CD4-positive, alpha-beta T cell (primary cell): ENCODE measurements around the gene LPGAT1. TPM values are rescaled to one million over a fixed set of nuclear protein-coding genes. Genes with fewer than 3 reads are reported as not detected.

ENCODE experiments used
- ATAC-seq: fragments of 200-7000 bp; cut with Tn5 transposase; one replicate; pipeline ENCODE4 v1.10.0; 2022; ENCODE audit warnings: mild to moderate bottlenecking; ENCODE audit not compliant: poor library complexity
- CTCF ChIA-PET: fragments of 350-600 bp; sonication (Branson Sonifier 250); formaldehyde crosslinking; loops from one replicate; lab custom pipeline; 2021; ENCODE audit warnings: antibody characterized with exemption, inconsistent platforms; lab: Charles Lee
- POLR2A ChIA-PET: fragments of 350-600 bp; sonication (Branson Sonifier 250); formaldehyde crosslinking; loops from one replicate; lab custom pipeline; 2021; ENCODE audit warnings: antibody characterized with exemption, inconsistent platforms; lab: Charles Lee
- DNase-seq, 14 experiments: peaks; one replicate each; pipeline ENCODE4 v3.0.0-alpha.2; 2013 to 2020; ENCODE audit warnings: mixed read lengths in 2 of 14
- H3K27ac ChIP-seq, 2 donors: one replicate each; pipeline versions ENCODE4 v1.5.1 to v1.7.0; 2013; ENCODE audit warnings: low read length in 2 of 2, low read depth in 1 of 2, mild to moderate bottlenecking in 1 of 2
- H3K27me3 ChIP-seq, 2 experiments: 1 replicate in 1 of 2; 2 replicates in 1 of 2; pipeline versions ENCODE4 v1.6.1 to v1.7.0; 2013; ENCODE audit warnings: low read length in 2 of 2, control low read depth in 1 of 2, mild to moderate bottlenecking in 1 of 2, moderate library complexity in 1 of 2; ENCODE audit not compliant: insufficient read depth in 2 of 2, control insufficient read depth in 1 of 2
- H3K36me3 ChIP-seq: one replicate; pipeline ENCODE4 v1.6.1; 2013; ENCODE audit warnings: low read length, control low read depth; ENCODE audit not compliant: insufficient read depth
- H3K4me1 ChIP-seq: one replicate; pipeline ENCODE4 v1.6.1; 2013; ENCODE audit warnings: low read length, control low read depth; ENCODE audit not compliant: insufficient read depth
- H3K4me3 ChIP-seq: one replicate; pipeline ENCODE4 v1.5.1; 2013; ENCODE audit warnings: mild to moderate bottlenecking, low read length, moderate library complexity
- H3K9me3 ChIP-seq, 2 experiments: 1 replicate in 1 of 2; 2 replicates in 1 of 2; pipeline versions ENCODE4 v1.6.1 to v1.7.0; 2013; ENCODE audit warnings: low read length in 2 of 2, mild to moderate bottlenecking in 2 of 2, control low read depth in 1 of 2, moderate library complexity in 1 of 2; ENCODE audit not compliant: control insufficient read depth in 1 of 2, insufficient read depth in 1 of 2
- H3K27ac Mint-ChIP-seq: one replicate; pipeline ENCODE4 v1.8.0; 2020; ENCODE audit warnings: mixed read lengths
- H3K27me3 Mint-ChIP-seq: one replicate; pipeline ENCODE4 v1.8.0; 2021; ENCODE audit warnings: mixed read lengths
- H3K36me3 Mint-ChIP-seq: one replicate; pipeline ENCODE4 v1.8.0; 2021; ENCODE audit warnings: low read depth, mixed read lengths
- H3K4me1 Mint-ChIP-seq: one replicate; pipeline ENCODE4 v1.8.0; 2021; ENCODE audit warnings: low read depth, mixed read lengths
- H3K4me3 Mint-ChIP-seq: one replicate; pipeline ENCODE4 v1.8.0; 2020; ENCODE audit warnings: mild to moderate bottlenecking, mixed read lengths
- H3K9me3 Mint-ChIP-seq: one replicate; pipeline ENCODE4 v1.8.0; 2020; ENCODE audit warnings: mixed read lengths
- intact Hi-C, 2 experiments: fragments of 100-400 bp; cut with DNase I in 1 of 2; cut with micrococcal nuclease in 1 of 2; formaldehyde crosslinking; loops; one replicate each; pipeline versions ENCODE4 v1.15.1 to v1.9.0; 2023 to 2025; cut with DNase I, micrococcal nuclease
- total RNA-seq, 174 experiments: library from RNA in 2 of 174; stranded (reverse) in 2 of 174; gene quantifications; one replicate each; pipeline ENCODE4 v1.2.3 and lab custom pipeline; 2021 to 2026
- TF ChIP-seq, protein P1 (sequence below): fragments of 200-600 bp; IDR thresholded peaks from one replicate; pipeline ENCODE4 v1.8.0; 2022; ENCODE audit warnings: antibody characterized with exemption, mild to moderate bottlenecking

LPGAT1 gene
- total RNA-seq, 2 experiments from 2014 or later: 14.0 to 14.4 TPM

DNA sequence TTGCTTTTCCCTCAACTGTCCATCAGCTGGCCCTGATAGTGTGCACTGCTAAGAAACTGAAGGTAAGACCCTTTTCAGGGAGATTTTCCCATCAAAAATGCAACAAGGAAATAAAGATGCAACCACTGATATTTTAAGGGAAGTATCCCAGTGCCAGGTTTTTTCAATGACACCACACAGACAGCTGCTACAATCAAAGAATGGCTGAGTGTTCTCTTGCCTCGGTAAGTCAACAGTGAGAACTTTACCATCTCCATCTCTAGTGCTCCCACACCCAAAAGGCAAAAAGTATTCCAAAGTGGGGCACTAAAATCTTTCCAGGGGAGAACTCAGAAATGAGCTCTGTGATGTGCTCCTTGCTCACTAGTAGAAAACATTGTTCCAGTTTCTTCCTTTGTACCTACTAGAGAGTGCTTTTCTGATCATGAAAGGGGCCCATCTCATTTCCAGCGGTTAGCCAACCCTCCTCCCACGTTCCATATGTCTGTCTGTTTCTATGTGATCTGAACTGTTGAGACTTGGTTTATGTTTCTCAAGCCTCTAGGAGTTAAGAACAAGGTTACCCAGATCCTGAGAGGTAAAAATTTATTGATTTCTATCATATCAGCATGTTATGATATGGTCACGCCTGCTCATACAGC lies 87.6 kb downstream of the LPGAT1 start:
- Histone ChIP-seq H3K27me3 (no peaks in the 10 kb centered on the region), H3K9me3 (no peaks in the 10 kb centered on the region), H3K36me3 (peaks cover 8% of the 10 kb centered on the region), H3K27ac (no peak overlapping the region), H3K4me3 (no peak overlapping the region), H3K4me1 (peaks cover 23% of the 10 kb centered on the region)
- TF ChIP-seq, protein P1, sequence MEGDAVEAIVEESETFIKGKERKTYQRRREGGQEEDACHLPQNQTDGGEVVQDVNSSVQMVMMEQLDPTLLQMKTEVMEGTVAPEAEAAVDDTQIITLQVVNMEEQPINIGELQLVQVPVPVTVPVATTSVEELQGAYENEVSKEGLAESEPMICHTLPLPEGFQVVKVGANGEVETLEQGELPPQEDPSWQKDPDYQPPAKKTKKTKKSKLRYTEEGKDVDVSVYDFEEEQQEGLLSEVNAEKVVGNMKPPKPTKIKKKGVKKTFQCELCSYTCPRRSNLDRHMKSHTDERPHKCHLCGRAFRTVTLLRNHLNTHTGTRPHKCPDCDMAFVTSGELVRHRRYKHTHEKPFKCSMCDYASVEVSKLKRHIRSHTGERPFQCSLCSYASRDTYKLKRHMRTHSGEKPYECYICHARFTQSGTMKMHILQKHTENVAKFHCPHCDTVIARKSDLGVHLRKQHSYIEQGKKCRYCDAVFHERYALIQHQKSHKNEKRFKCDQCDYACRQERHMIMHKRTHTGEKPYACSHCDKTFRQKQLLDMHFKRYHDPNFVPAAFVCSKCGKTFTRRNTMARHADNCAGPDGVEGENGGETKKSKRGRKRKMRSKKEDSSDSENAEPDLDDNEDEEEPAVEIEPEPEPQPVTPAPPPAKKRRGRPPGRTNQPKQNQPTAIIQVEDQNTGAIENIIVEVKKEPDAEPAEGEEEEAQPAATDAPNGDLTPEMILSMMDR: no peak
- CTCF ChIA-PET: no interaction called here
- H3K4me3 Mint-ChIP-seq: no peak overlapping the region
- H3K36me3 Mint-ChIP-seq: peaks cover 5% of the 10 kb centered on the region
- no peak for ATAC-seq
- intact Hi-C loops: loop anchor here in 1 of 2 experiments (5.0 kb wide), 1 partner anchor 69 kb away; no protein-coding TSS in a partner anchor
- peaks cover 32% of the 10 kb centered on the region for H3K4me1 Mint-ChIP-seq
- H3K9me3 Mint-ChIP-seq: no peaks in the 10 kb centered on the region
- POLR2A ChIA-PET: no interaction called here
- DNase-seq: no peak
- no peaks in the 10 kb centered on the region for H3K27me3 Mint-ChIP-seq
- H3K27ac Mint-ChIP-seq: no peak overlapping the region

DNA sequence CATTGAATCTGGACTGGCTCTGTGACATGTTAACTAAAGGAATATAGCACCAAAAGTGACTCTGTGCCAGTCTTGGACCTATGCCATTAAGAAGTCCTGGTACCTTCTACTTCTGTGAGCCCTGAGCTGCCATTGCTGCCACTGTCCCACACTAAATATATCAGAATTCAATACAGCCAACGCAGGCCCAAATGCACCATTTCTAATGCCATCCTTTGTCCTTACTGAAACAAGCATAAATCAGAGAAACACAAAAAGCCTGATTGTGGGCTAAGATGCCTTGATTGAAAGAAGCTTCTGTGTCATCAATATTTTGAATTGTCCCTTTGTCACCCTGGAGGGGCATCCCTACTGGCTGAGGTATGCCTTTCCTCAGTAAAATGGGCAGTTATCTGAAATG lies 88.3 kb downstream of the LPGAT1 start:
- H3K9me3 Mint-ChIP-seq: no peaks in the 10 kb centered on the region
- CTCF ChIA-PET: no interaction called here
- no peaks in the 10 kb centered on the region for H3K27me3 Mint-ChIP-seq
- peaks cover 37% of the 10 kb centered on the region for H3K4me1 Mint-ChIP-seq
- H3K4me3 Mint-ChIP-seq: no peak overlapping the region
- ATAC-seq (no peak), DNase-seq (no peak)
- no peaks in the 10 kb centered on the region for H3K36me3 Mint-ChIP-seq
- Histone ChIP-seq H3K4me1 (peaks cover 31% of the 10 kb centered on the region), H3K27me3 (no peaks in the 10 kb centered on the region), H3K27ac (no peak overlapping the region), H3K4me3 (no peak overlapping the region), H3K9me3 (no peaks in the 10 kb centered on the region), H3K36me3 (peaks cover 3% of the 10 kb centered on the region)
- intact Hi-C loops: loop anchor here in 1 of 2 experiments (5.0 kb wide), 1 partner anchor 70 kb away; no protein-coding TSS in a partner anchor
- no peak overlapping the region for H3K27ac Mint-ChIP-seq
- POLR2A ChIA-PET: no interaction called here
- TF ChIP-seq, protein P1: no peak

DNA sequence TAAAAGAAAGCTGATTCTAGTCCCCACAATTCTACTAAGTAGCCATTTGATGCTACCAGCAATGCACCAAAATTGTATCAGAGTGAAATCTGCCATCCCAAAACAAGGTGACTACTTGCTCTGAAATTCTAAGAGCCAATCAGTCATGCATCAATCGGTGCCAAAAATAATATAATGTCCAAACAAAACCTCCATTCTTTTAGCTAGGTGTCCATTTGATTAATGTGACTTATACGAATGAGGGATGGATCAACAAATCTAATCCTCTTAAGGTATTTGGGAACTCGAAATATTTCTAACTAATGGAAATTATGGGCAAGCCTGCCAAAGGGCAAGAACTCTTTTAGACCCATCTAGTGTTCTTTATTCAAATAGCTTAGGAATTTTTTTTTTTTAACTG lies 88.8 kb downstream of the LPGAT1 start:
- Mint-ChIP-seq H3K36me3 (no peaks in the 10 kb centered on the region), H3K27me3 (no peaks in the 10 kb centered on the region), H3K9me3 (no peaks in the 10 kb centered on the region), H3K27ac (no peak overlapping the region), H3K4me3 (no peak overlapping the region), H3K4me1 (peaks cover 38% of the 10 kb centered on the region)
- peaks cover 36% of the 10 kb centered on the region for H3K4me1 ChIP-seq
- intact Hi-C loops: loop anchor here in 1 of 2 experiments (5.0 kb wide), 1 partner anchor 71 kb away; no protein-coding TSS in a partner anchor
- H3K27ac ChIP-seq: no peak overlapping the region
- no peaks in the 10 kb centered on the region for H3K9me3 ChIP-seq
- no peak overlapping the region for H3K4me3 ChIP-seq
- H3K36me3 ChIP-seq: no peaks in the 10 kb centered on the region
- DNase-seq: no peak
- ChIA-PET POLR2A (interaction anchor here (0.6 kb wide), 1 partner anchor 151 kb away, joined by 3 read pairs; no protein-coding TSS in a partner anchor), CTCF (no interaction called here)
- TF ChIP-seq, protein P1: no peak
- ATAC-seq: no peak
- no peaks in the 10 kb centered on the region for H3K27me3 ChIP-seq
